ENCODE results near the gene CYB561A3.

DNA sequence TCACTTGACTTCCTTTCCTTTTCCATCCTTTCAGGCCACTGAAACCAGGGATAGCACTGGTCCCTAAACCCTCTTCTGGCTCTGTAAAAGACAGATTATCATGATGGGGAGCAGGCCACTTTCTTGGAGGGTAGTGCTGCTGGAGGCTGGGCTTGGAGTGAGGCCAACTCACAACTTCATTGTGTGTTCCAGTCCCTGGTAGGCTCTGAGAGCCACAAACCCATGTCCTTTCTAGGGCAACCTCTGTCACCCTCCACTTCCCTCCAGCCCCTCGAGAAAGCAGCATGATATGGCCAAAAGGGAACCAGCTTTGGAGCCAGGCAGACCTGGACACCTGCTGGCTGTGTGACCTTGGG lies 26.3 kb downstream of the CYB561A3 start:
- TF ChIP-seq, protein P1, sequence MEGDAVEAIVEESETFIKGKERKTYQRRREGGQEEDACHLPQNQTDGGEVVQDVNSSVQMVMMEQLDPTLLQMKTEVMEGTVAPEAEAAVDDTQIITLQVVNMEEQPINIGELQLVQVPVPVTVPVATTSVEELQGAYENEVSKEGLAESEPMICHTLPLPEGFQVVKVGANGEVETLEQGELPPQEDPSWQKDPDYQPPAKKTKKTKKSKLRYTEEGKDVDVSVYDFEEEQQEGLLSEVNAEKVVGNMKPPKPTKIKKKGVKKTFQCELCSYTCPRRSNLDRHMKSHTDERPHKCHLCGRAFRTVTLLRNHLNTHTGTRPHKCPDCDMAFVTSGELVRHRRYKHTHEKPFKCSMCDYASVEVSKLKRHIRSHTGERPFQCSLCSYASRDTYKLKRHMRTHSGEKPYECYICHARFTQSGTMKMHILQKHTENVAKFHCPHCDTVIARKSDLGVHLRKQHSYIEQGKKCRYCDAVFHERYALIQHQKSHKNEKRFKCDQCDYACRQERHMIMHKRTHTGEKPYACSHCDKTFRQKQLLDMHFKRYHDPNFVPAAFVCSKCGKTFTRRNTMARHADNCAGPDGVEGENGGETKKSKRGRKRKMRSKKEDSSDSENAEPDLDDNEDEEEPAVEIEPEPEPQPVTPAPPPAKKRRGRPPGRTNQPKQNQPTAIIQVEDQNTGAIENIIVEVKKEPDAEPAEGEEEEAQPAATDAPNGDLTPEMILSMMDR (IDR thresholded peaks at IDR 0.05), result no peak
- TF ChIP-seq POLR2A (IDR thresholded peaks at IDR 0.05), result no peak

All from Peyer's patch (tissue), 4 donors.